ENCODE data around the gene CCNQ.
A peak's percentile ranks its signal among the peaks of the same experiment; 100 is the strongest.
"Not testable (repeated sequence)": the region's sequence is repeated elsewhere in the genome, so short reads cannot be mapped to it uniquely, and the experiment has no call there.

The CCNQ gene

DNA sequence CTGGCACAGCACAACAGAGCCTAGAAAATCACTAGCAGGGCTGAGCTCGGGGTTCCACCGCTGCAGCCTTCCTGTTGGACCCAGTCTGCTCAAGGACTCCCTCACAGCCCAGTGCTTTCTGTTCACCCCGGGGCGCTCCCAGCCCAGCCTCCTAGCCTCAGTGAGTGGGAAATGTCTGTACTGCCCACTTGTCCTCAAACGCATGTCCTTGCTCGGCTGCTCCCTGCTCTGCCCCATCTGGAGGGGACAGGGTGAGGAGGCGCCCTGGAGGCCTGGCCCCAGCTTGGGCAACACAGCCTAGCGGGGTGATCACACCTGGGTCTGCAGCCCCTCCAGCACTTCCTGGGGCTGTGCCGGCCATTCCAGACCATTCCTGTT lies 11.9 kb upstream of the CCNQ start:
- Histone ChIP-seq H3K27ac (no peak overlapping the region), H3K27me3 (peaks cover 91% of the 10 kb centered on the region), H3K9me3 (no peaks in the 10 kb centered on the region), H3K9ac (no peak overlapping the region), H3K4me1 (peaks cover 44% of the 10 kb centered on the region), H3K4me3 (no peak overlapping the region), H4K20me1 (no peaks in the 10 kb centered on the region; the same call in 1 of the 2 replicates), H3K4me2 (peak overlapping the region; percentile 59), H3K36me3 (no peaks in the 10 kb centered on the region)
- no peak for TF ChIP-seq Cebpa-rat (IDR thresholded peaks at IDR 0.05)

DNA sequence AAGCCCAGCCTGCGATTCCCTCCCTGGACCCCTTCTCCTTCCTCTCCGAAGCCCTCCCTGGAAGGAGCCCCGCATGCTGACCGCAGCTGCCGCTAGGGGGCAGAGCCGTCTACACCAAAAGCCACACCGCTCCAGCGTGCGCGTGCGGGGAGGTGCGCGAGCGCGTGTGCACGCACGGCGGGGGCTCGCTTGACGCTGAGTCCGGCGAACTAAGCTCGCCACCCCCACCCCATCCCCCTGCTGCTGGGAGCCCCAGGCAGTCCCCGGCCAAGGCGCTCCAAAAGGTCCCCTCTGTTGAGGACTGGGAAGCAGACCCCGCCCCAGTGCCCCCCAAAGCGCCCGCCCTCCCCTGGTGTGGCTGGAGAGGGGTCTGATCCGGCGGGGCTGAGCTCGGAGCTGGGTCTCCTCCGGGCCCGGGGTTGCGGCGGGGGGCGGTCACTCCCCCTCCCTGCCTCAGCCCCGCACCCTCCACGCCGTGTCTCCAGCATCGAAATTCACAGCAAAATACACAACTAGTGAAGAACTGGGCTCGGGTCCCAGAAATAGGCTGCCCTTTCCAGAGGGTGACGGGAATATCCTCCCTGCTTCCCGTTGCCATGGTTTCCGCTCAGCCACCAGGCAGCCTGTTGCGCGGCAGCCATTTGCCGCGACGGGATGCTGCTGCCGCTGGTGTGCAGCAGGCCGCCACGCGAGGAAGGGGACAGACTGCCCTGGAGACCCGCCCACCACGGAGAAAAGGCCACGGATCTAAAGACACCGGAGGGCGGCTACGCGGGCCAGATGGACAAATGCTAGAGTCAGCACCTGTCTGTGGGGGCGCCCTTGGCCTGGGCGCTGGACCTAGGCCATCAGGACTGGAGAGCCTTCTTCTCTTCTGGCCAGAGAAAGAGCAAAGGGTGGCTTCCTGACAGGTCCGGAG lies 11.2 kb upstream of the CCNQ start:
- peak overlapping the region; percentile 23; the same call in 1 of the 2 replicates for H3K4me3 ChIP-seq

DNA sequence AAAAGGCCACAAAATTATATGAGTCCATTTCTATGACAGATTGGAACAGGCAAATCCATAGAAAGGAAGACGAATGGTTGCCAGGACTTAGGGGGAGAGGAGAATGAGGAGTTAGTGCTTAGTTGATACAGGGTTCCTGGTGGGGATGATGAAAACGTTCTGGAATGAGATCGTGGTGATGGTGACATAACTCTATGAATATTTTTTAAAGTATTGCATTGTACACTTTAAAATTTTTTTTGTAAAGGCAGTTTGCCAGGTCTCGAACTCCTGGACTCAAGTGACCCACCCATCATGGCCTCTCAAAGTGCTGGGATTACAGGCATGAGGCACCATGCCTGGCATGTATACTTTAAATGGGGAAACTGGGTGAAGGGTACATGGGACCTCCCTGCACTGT lies 9.9 kb upstream of the CCNQ start:
- Histone ChIP-seq H3K4me3 (no peak overlapping the region), H3K36me3 (no peaks in the 10 kb centered on the region), H3K4me1 (peaks cover 31% of the 10 kb centered on the region), H3K4me2 (no peak overlapping the region), H3K9ac (no peak overlapping the region), H3K27ac (no peak overlapping the region), H3K9me3 (no peaks in the 10 kb centered on the region), H4K20me1 (no peaks in the 10 kb centered on the region; the same call in 1 of the 2 replicates), H3K27me3 (peaks cover 89% of the 10 kb centered on the region)
- TF ChIP-seq Cebpa-rat (IDR thresholded peaks at IDR 0.05): no peak

More for the DNA sequence above, 11.2 kb upstream of the CCNQ start:
- Histone ChIP-seq H3K27ac (no peak overlapping the region), H3K36me3 (no peaks in the 10 kb centered on the region), H3K27me3 (peaks cover 89% of the 10 kb centered on the region), H3K4me2 (peak overlapping the region; percentile 59), H3K4me1 (peaks cover 44% of the 10 kb centered on the region), H3K9ac (no peak overlapping the region), H3K9me3 (no peaks in the 10 kb centered on the region), H4K20me1 (no peaks in the 10 kb centered on the region)
- TF ChIP-seq Cebpa-rat (IDR thresholded peaks at IDR 0.05): no peak

DNA sequence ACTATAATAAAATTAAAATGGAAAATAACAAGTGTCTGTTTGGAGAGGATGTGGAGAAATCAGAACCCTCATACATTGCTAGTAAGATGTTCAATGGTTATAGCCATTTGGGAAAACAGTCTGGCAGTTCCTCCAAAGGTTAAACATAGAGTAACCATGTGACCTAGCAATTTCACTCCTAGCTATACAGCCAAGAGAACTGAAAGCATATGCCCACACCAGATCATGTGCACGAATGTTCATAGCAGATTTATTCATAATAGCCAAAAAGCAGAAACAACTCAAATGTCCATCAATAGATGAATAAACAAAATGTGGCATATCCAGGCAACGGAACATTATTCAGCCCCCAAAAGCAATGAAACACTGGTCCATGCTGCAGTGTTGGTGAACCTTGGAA lies 9.4 kb upstream of the CCNQ start:
- no peak for TF ChIP-seq Cebpa-rat (IDR thresholded peaks at IDR 0.05)
- H4K20me1 ChIP-seq: no peaks in the 10 kb centered on the region; the same call in 1 of the 2 replicates

DNA sequence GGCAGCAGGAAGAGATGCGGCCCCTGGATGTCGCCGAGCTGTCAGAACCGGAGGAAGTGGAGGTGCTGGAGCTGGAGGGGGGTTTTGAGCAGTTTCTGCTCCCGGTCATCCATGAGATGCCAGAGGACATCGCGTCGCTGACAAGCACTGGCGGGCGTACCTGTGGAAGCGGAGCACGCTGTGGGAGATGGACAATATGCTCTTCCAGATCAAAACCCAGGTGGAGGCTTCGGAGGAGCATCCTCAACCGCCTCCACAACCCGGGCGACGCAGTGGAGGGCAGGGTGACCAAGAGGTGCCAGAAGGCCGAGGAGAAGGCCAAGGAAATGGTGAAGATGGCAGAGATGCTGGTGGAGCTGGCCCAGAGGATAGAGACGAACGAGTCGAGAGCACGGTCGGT lies 7.6 kb upstream of the CCNQ start:
- H3K9me3 ChIP-seq: no peaks in the 10 kb centered on the region
- TF ChIP-seq Cebpa-rat (IDR thresholded peaks at IDR 0.05): no peak
- no peaks in the 10 kb centered on the region for H3K36me3 ChIP-seq
- no peak overlapping the region for H3K27ac ChIP-seq
- H3K27me3 ChIP-seq: peaks cover 87% of the 10 kb centered on the region
- H4K20me1 ChIP-seq: no peaks in the 10 kb centered on the region; the same call in 1 of the 2 replicates
- peaks cover 20% of the 10 kb centered on the region for H3K4me1 ChIP-seq
- no peak overlapping the region for H3K4me3 ChIP-seq
- no peak overlapping the region for H3K4me2 ChIP-seq
- H3K9ac ChIP-seq: no peak overlapping the region

More for the DNA sequence above, 9.4 kb upstream of the CCNQ start:
- no peak overlapping the region for H3K4me2 ChIP-seq
- H3K9ac ChIP-seq: no peak overlapping the region
- H3K9me3 ChIP-seq: no peaks in the 10 kb centered on the region
- no peaks in the 10 kb centered on the region for H3K36me3 ChIP-seq
- H3K27ac ChIP-seq: no peak overlapping the region
- H3K4me3 ChIP-seq: no peak overlapping the region
- peaks cover 31% of the 10 kb centered on the region for H3K4me1 ChIP-seq
- peaks cover 89% of the 10 kb centered on the region for H3K27me3 ChIP-seq

DNA sequence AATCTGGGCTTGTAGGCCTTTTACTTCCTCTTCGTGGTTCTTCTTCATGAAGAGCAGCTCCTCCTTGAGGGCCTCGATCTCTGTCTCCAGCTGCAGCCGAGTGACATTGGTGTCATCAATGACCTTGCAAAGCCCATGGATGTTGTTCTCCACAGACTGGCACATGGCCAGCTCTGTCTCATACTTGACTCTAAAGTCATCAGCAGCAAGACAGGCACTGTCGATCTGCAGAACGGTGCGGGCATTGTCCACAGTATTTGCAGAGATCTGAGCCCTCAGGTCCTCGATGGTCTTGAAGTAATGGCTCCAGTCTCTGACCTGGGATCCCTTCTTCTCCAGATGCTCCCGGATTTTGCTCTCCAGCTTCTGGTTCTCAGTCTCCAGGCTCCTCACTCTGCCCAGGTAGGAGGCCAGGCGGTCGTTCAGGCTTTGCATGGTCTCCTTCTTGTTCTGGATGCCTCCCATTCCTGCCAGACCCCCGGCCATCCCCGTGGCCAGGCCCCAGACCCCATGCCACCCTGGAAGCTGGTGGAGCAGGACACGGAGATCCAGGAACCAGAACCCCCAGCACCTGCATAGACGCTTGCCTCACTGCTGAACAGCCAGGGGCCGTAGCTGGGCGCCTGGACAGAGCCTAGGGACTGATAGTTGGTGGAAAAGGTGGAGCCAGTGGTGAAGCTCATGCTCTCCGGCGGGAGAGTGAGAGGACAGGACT lies 5.9 kb upstream of the CCNQ start:
- not testable (repeated sequence) for H3K36me3 ChIP-seq, H3K4me3 ChIP-seq, H3K9me3 ChIP-seq, H3K27ac ChIP-seq, H3K9ac ChIP-seq, H4K20me1 ChIP-seq, H3K4me2 ChIP-seq
- Histone ChIP-seq H3K4me1 (peaks cover 18% of the 10 kb centered on the region), H3K27me3 (peaks cover 91% of the 10 kb centered on the region)

DNA sequence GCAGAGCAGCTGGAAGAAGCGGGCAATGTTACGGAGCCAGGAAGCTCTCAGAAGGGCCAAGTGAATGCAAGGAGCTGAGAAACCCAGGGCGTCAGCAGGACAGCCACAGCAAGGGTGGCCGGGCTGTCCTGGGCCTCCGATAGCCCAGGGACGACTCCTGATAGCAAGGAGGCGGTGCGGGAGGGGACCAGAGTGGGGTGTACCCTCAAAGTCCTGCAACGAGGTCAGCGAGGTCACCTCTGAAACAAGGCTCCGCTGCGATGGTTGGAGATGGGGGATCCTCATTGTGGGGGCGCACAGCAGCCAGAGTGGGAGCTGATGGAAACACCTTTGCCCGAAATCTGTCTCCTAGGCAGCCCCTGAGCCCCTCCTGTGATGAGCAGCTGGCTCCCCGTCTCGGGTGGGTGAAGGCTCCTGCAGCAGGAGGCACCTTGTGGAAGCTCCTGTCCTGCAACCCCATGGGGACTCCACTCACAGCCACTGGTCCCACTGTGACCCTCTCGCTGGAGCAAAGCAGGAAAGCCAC lies 4.3 kb upstream of the CCNQ start:
- peaks cover 14% of the 10 kb centered on the region for H3K4me1 ChIP-seq
- no peak overlapping the region for H3K4me3 ChIP-seq
- H4K20me1 ChIP-seq: peaks cover 14% of the 10 kb centered on the region
- H3K27ac ChIP-seq: no peak overlapping the region
- H3K27me3 ChIP-seq: peaks cover 77% of the 10 kb centered on the region
- H3K36me3 ChIP-seq: no peaks in the 10 kb centered on the region
- H3K9ac ChIP-seq: no peak overlapping the region
- no peak overlapping the region for H3K4me2 ChIP-seq
- no peak for TF ChIP-seq Cebpa-rat (IDR thresholded peaks at IDR 0.05)
- H3K9me3 ChIP-seq: peaks cover 5% of the 10 kb centered on the region; the same call in 1 of the 2 replicates

DNA sequence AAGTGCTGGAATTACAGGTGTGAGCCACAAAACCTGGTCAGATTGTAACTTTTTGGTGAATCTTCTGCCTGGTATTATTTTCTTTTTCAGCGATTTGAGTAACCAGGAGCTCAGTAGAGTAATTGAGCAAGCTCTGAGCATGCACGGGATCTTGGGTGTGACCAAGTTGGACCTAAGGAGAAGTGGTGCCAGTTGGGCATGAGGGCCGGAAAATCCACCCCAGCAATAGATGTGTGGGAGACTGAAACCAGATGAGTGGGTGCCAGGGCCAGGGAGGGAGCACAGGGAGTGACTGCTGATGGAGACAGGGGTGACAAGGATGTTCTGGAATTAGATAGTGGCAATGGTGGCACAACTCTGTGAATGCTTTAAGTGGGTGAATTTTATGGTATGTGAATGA lies 3.7 kb upstream of the CCNQ start:
- no peak overlapping the region for H3K27ac ChIP-seq
- H3K9ac ChIP-seq: no peak overlapping the region
- H3K36me3 ChIP-seq: no peaks in the 10 kb centered on the region
- peaks cover 8% of the 10 kb centered on the region; the same call in 1 of the 2 replicates for H3K9me3 ChIP-seq
- TF ChIP-seq Cebpa-rat (IDR thresholded peaks at IDR 0.05): no peak
- H3K27me3 ChIP-seq: peaks cover 77% of the 10 kb centered on the region
- H3K4me1 ChIP-seq: peaks cover 20% of the 10 kb centered on the region
- no peak overlapping the region for H3K4me3 ChIP-seq
- H4K20me1 ChIP-seq: peaks cover 20% of the 10 kb centered on the region
- no peak overlapping the region for H3K4me2 ChIP-seq

DNA sequence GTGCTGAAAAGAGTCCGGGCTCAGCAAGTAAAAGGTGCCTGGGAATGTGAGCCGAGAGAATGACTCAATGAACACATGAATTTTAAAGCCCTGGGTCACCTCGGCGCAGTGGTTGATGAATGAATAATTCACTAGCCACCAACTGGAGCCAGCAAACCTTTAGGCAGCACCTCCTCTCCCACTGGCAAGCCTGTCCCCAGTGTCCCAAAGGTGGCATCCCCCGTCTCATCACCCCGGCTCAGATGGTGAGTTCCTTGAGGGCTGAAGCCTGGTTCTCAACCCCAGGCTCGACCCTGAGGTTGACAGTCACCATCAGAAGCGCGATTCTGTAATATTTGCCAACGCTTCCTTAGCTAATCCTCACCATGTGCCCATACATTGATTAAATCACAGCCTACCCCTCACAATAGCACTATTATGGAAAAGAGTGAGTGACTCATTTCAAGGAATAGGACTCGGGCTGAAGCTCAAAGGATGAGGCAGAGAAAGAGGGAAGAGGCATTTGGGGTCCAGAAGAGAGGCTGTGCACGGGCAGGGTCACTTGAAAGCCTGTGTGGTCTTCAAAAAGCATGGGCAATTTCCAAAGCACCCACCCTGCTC lies 2.7 kb upstream of the CCNQ start:
- no peak overlapping the region for H3K27ac ChIP-seq
- peaks cover 8% of the 10 kb centered on the region; the same call in 1 of the 2 replicates for H3K9me3 ChIP-seq
- no peak overlapping the region for H3K4me3 ChIP-seq
- peaks cover 69% of the 10 kb centered on the region for H3K27me3 ChIP-seq
- peaks cover 30% of the 10 kb centered on the region for H4K20me1 ChIP-seq
- no peak for TF ChIP-seq Cebpa-rat (IDR thresholded peaks at IDR 0.05)
- H3K9ac ChIP-seq: no peak overlapping the region
- no peak overlapping the region for H3K4me2 ChIP-seq
- H3K4me1 ChIP-seq: peaks cover 30% of the 10 kb centered on the region
- H3K36me3 ChIP-seq: no peaks in the 10 kb centered on the region
